ENCODE measurements around the gene CLEC4F.

DNA sequence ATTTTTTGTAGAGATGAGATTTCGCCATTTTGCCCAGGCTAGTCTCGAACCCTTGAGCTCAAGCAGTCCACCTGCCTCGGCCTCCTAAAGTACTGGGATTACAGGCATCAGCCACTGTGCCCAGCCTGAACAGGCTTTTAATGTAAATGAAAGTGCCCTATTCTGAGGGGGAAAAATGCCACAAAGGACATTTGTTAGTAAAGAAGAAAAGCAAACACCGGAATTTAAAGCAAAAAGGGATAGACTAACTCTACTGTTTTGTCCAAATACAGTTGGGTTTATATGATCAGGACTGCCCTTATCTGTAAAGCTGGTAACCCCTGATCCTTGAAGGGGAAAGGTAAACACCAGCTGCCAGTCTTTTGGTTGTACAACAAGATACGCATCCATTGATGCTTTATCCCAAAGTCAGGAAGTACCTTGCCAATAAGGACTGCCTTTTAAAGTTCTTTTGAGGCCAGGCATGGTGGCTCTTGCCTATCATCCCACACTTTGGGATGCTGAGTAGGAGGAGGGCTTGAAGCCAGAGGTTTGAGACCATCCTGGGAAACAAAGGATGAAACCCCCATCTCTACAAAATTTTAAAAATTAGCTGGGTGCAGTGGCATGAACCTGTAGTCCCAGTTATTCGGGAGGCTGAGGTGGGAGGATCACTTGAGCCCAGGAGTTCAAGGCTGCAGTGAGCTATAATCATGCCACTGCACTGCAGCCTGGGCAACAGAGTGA, 13.1 kb downstream of the CLEC4F start:
- TF ChIP-seq, protein P1, sequence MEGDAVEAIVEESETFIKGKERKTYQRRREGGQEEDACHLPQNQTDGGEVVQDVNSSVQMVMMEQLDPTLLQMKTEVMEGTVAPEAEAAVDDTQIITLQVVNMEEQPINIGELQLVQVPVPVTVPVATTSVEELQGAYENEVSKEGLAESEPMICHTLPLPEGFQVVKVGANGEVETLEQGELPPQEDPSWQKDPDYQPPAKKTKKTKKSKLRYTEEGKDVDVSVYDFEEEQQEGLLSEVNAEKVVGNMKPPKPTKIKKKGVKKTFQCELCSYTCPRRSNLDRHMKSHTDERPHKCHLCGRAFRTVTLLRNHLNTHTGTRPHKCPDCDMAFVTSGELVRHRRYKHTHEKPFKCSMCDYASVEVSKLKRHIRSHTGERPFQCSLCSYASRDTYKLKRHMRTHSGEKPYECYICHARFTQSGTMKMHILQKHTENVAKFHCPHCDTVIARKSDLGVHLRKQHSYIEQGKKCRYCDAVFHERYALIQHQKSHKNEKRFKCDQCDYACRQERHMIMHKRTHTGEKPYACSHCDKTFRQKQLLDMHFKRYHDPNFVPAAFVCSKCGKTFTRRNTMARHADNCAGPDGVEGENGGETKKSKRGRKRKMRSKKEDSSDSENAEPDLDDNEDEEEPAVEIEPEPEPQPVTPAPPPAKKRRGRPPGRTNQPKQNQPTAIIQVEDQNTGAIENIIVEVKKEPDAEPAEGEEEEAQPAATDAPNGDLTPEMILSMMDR (IDR thresholded peaks at IDR 0.05): no peak
- no peak for TF ChIP-seq POLR2A (IDR thresholded peaks at IDR 0.05)
- no peak for TF ChIP-seq POLR2AphosphoS5 (IDR thresholded peaks at IDR 0.05)
